A172 (cell line): ENCODE results near the gene AUTS2. TPM values are rescaled to one million over a fixed set of nuclear protein-coding genes. Genes with fewer than 3 reads are reported as not detected.
"Not testable (repeated sequence)": the region's sequence is repeated elsewhere in the genome, so short reads cannot be mapped to it uniquely, and the experiment has no call there.

Experiments used
- DNase-seq: peaks from one replicate; pipeline ENCODE4 v3.0.0-alpha.2; 2015; ENCODE audit warnings: low spot score
- total RNA-seq: library from RNA; depleted of rRNA; stranded (reverse); fragments of >200 nt; shearing (Covaris generic); gene quantifications from 2 replicates; pipeline ENCODE4 v1.2.3, GENCODE V29; 2014

The AUTS2 gene
- total RNA-seq, 1 experiment from 2014 or later = 4.6 TPM

GRCh38 chr7:70805360-70805759 lies 1207.1 kb downstream of the AUTS2 start:
- DNase-seq = no peak

GRCh38 chr7:70807650-70808049 lies 1209.4 kb downstream of the AUTS2 start:
- DNase-seq = no peak

GRCh38 chr7:70808876-70809275 lies 1210.6 kb downstream of the AUTS2 start:
- no peak for DNase-seq

- DNase-seq = no peak
Observed at GRCh38 chr7:70810558-70811139, 1212.4 kb downstream of the AUTS2 start.

GRCh38 chr7:70812511-70812910 lies 1214.2 kb downstream of the AUTS2 start:
- no peak for DNase-seq

GRCh38 chr7:70822490-70822889 lies 1224.2 kb downstream of the AUTS2 start:
- DNase-seq = not testable (repeated sequence)

- DNase-seq = peak; percentile 19
Observed at GRCh38 chr7:70829221-70830059, 1231.2 kb downstream of the AUTS2 start.

GRCh38 chr7:70830060-70830395 lies 1231.8 kb downstream of the AUTS2 start:
- no peak for DNase-seq

GRCh38 chr7:70830426-70830825 lies 1232.2 kb downstream of the AUTS2 start:
- DNase-seq = no peak

- DNase-seq = peak; percentile 94
Observed at GRCh38 chr7:70833726-70834125, 1235.5 kb downstream of the AUTS2 start.

GRCh38 chr7:70834424-70834823 lies 1236.1 kb downstream of the AUTS2 start:
- no peak for DNase-seq

GRCh38 chr7:70835658-70836057 lies 1237.4 kb downstream of the AUTS2 start:
- no peak for DNase-seq

GRCh38 chr7:70836279-70836678 lies 1238.0 kb downstream of the AUTS2 start:
- DNase-seq = no peak

- no peak for DNase-seq
Observed at GRCh38 chr7:70836946-70837345, 1238.7 kb downstream of the AUTS2 start.

GRCh38 chr7:70837589-70837988 lies 1239.3 kb downstream of the AUTS2 start:
- DNase-seq = no peak

- DNase-seq = no peak
Observed at GRCh38 chr7:70838292-70838907, 1240.1 kb downstream of the AUTS2 start.
